ENCODE results near the gene APOC3. TPM values are rescaled to one million over a fixed set of nuclear protein-coding genes. Genes with fewer than 3 reads are reported as not detected.

The APOC3 gene
- total RNA-seq, 1 experiment from 2014 or later = 3.5 TPM

DNA sequence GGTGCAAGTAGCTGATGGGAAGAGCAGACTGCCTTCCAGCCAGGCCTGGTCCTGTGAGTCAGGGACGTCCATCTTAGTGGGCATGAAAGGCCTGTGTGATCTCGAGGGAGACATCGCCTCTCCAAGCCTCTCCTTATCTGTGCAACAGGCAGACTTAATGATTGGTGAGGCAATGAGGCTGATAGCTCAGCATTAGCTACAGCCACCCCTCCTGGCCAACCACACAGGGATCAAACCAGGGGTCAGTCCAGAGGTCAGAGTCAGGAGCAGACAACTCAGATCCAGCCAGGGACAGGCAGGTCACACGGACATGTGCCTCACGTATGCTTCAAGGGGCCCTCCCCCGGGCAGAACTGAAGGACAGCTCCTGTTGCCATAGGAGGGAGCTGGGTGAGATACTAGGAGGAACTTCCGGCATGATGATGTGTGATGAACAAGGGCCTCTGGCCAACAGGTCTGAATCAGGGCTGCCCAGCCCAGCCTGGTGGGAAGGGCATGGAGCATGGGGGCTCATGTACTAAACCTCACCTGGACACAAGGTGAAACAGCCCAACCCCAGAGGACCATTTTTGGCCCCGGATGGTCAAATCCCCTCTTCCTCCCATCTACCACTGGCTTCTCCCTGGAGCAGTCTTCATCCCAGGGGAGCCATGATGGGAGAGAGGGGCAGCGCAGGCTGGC lies 2.8 kb upstream of the APOC3 start:
- no peak overlapping the region for H3K9ac ChIP-seq (ENCODE audit: low read length)
- H3K79me2 ChIP-seq (ENCODE audit: insufficient read depth, low read length) = no peaks in the 10 kb centered on the region
- H3K27me3 ChIP-seq (ENCODE audit: insufficient read depth, low read length) = no peaks in the 10 kb centered on the region
- intact Hi-C loops (cut with micrococcal nuclease) = no loop called here
- H3K4me3 ChIP-seq (replicated peaks in 1 of 2; ENCODE audit: low read depth in 1 of 2, low read length in 2 of 2) = no peak overlapping the region
- H3K9me2 ChIP-seq (ENCODE audit: insufficient read depth) = no peaks in the 10 kb centered on the region
- no TSS peak for BruUV-seq (replicated peaks)
- H3K4me2 ChIP-seq (ENCODE audit: low read length) = no peak overlapping the region
- TF ChIP-seq EGR1 (IDR thresholded peaks at IDR 0.05; ENCODE audit: low read depth) (no peak), RAD21 (IDR thresholded peaks at IDR 0.05; ENCODE audit: low read depth) (no peak), CTCF (IDR thresholded peaks at IDR 0.05 in 2 of 3, conservative IDR thresholded peaks at IDR 0.05 in 1 of 3; ENCODE audit: borderline replicate concordance in 1 of 3, insufficient read depth in 1 of 3, low read depth in 2 of 3, low read length in 2 of 3) (no peak), EZH2 (IDR thresholded peaks at IDR 0.05) (no peak), YY1 (IDR thresholded peaks at IDR 0.05; ENCODE audit: extremely low read depth, insufficient replicate concordance, low read depth, low read length) (no peak), REST (IDR thresholded peaks at IDR 0.05; ENCODE audit: low read depth) (no peak), ELF1 (IDR thresholded peaks at IDR 0.05; ENCODE audit: borderline replicate concordance, low read depth) (no peak), POLR2AphosphoS5 (IDR thresholded peaks at IDR 0.05; ENCODE audit: low read depth, low read length) (no peak), CEBPB (IDR thresholded peaks at IDR 0.05; ENCODE audit: low read depth) (no peak), ZBTB33 (IDR thresholded peaks at IDR 0.05; ENCODE audit: extremely low read depth, insufficient replicate concordance, low read length) (no peak), ZNF274 (IDR thresholded peaks at IDR 0.05; ENCODE audit: low read depth, low read length) (no peak), TCF7L2 (IDR thresholded peaks at IDR 0.05; ENCODE audit: borderline replicate concordance, extremely low read depth, insufficient read depth, insufficient read length) (no peak), JUND (IDR thresholded peaks at IDR 0.05) (no peak), FOSL1 (IDR thresholded peaks at IDR 0.05; ENCODE audit: low read depth) (no peak), SIN3A (IDR thresholded peaks at IDR 0.05; ENCODE audit: low read depth) (no peak), SP1 (IDR thresholded peaks at IDR 0.05; ENCODE audit: low read depth) (no peak), CBX3 (IDR thresholded peaks at IDR 0.05; ENCODE audit: low read depth) (no peak)
- TF ChIP-seq, protein P1, sequence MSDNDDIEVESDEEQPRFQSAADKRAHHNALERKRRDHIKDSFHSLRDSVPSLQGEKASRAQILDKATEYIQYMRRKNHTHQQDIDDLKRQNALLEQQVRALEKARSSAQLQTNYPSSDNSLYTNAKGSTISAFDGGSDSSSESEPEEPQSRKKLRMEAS (IDR thresholded peaks at IDR 0.05) = no peak
- H2AFZ ChIP-seq (ENCODE audit: low read depth, low read length, poor library complexity, severe bottlenecking) = no peak overlapping the region
- ChIA-PET POLR2A (no interaction called here), RAD21 (ENCODE audit: low non-redundant PET in 1 of 2, low total read pairs in 2 of 2, uncharacterized antibody in 2 of 2, unreplicated experiment in 2 of 2) (no interaction called here), CTCF (no interaction called here)
- H3K4me1 ChIP-seq (ENCODE audit: control insufficient read depth in 1 of 2, insufficient read depth in 2 of 2, low read length in 2 of 2) = no peaks in the 10 kb centered on the region
- ATAC-seq (no peak; the same call in 1 of the 2 replicates), DNase-seq (ENCODE audit: low read depth, low spot score) (no peak)
- H3K27ac ChIP-seq (ENCODE audit: low read depth, low read length) = no peak overlapping the region
- H3K36me3 ChIP-seq (ENCODE audit: control insufficient read depth in 1 of 2, insufficient read depth in 2 of 2, low read length in 2 of 2) = no peaks in the 10 kb centered on the region
- no peaks in the 10 kb centered on the region for H3K9me3 ChIP-seq (ENCODE audit: control insufficient read depth in 1 of 2, insufficient read depth in 1 of 2, low read depth in 1 of 2, low read length in 2 of 2)
- H4K20me1 ChIP-seq (ENCODE audit: insufficient read depth) = no peaks in the 10 kb centered on the region

Data from HCT116 (cell line).